A549 (cell line): Measurements from ENCODE around the gene MYO1B. TPM values are rescaled to one million over a fixed set of nuclear protein-coding genes. Genes with fewer than 3 reads are reported as not detected.
A peak's percentile ranks its signal among the peaks of the same experiment; 100 is the strongest.

ENCODE experiments used
- ATAC-seq, 2 experiments: fragments of 200-7000 bp in 1 of 2; fragments of >200 bp in 1 of 2; cut with Nextera tagmentation in 1 of 2; cut with Tn5 transposase in 1 of 2; 3 replicates each; pipeline versions ENCODE4 v1.8.0 to v1.9.1; 2018 to 2020; ENCODE audit warnings: mild to moderate bottlenecking in 1 of 2, moderate library complexity in 1 of 2
- CTCF ChIA-PET: fragments of 300-600 bp; sonication (Branson Sonifier 250); formaldehyde crosslinking; extraction: SDS; loops from one replicate; lab custom pipeline; 2021; ENCODE audit warnings: antibody characterized with exemption, inconsistent platforms; lab: Yijun Ruan, JAX
- POLR2A ChIA-PET: fragments of 350-600 bp; formaldehyde crosslinking; extraction: SDS; loops from one replicate; lab custom pipeline; 2021; ENCODE audit warnings: antibody characterized with exemption, inconsistent platforms; lab: Yijun Ruan, JAX
- DNase-seq, 2 experiments: peaks; one replicate each; pipeline versions ENCODE4 v3.0.0 to v3.0.0-alpha.2; 2011 to 2016; ENCODE audit warnings: low read depth in 1 of 2, low spot score in 1 of 2
- FAIRE-seq: peaks from 2 replicates; lab custom pipeline; 2011; peaks lifted over from hg19 to GRCh38; lab: Jason Lieb, UNC
- H3K27ac ChIP-seq, 2 experiments: fragments of >200 bp; sonication (Bioruptor Twin); formaldehyde crosslinking; 3 replicates each; pipeline ENCODE4 v1.5.1; 2016 to 2017
- H3K4me1 ChIP-seq: fragments of >200 bp; sonication (Bioruptor Twin); formaldehyde crosslinking; 3 replicates; pipeline ENCODE4 v1.6.1; 2016
- H3K4me2 ChIP-seq: fragments of >200 bp; sonication (Bioruptor Twin); formaldehyde crosslinking; 3 replicates; pipeline ENCODE4 v1.6.1; 2016
- H3K4me3 ChIP-seq: fragments of >200 bp; sonication (Bioruptor Twin); formaldehyde crosslinking; 3 replicates; pipeline ENCODE4 v1.5.1; 2016
- H3K9me3 ChIP-seq: fragments of >200 bp; sonication (Bioruptor Twin); formaldehyde crosslinking; 3 replicates; pipeline ENCODE4 v1.6.1; 2016
- BCL3 ChIP-seq: fragments of >200 bp; sonication (Bioruptor Twin); formaldehyde crosslinking; IDR thresholded peaks from 3 replicates; pipeline ENCODE4 v1.6.1; 2016
- BHLHE40 ChIP-seq: IDR thresholded peaks from 2 replicates; pipeline ENCODE4 v1.6.1; 2012; ENCODE audit warnings: low read depth, low read length, inconsistent platforms
- CBX2 ChIP-seq: fragments of 200-600 bp; sonication (generic); IDR thresholded peaks from 2 replicates; pipeline ENCODE4 v1.6.1; 2016; ENCODE audit warnings: low read depth, mild to moderate bottlenecking, borderline replicate concordance
- CEBPB ChIP-seq, 2 experiments: fragments of >200 bp in 1 of 2; sonication (Bioruptor Twin) in 1 of 2; formaldehyde crosslinking in 1 of 2; IDR thresholded peaks; 2 replicates each; pipeline ENCODE4 v1.6.1; 2012 to 2016
- EHF ChIP-seq: fragments of 250-450 bp; sonication (Bioruptor Pico); IDR thresholded peaks from 2 replicates; pipeline ENCODE4 v1.5.0; 2020; ENCODE audit warnings: mild to moderate bottlenecking
- FOSB ChIP-seq: fragments of 250-450 bp; sonication (Bioruptor Pico); IDR thresholded peaks from 2 replicates; pipeline ENCODE4 v1.5.0; 2020; ENCODE audit warnings: mild to moderate bottlenecking, moderate library complexity
- FOSL2 ChIP-seq, 2 experiments: fragments of 450-650 bp in 1 of 2; fragments of >200 bp in 1 of 2; sonication (Bioruptor Twin) in 1 of 2; formaldehyde crosslinking; IDR thresholded peaks; 2 replicates each; pipeline versions ENCODE4 v1.5.0 to v1.6.1; 2016 to 2020; ENCODE audit warnings: mild to moderate bottlenecking in 1 of 2, moderate library complexity in 1 of 2
- FOXS1 ChIP-seq: fragments of 250-450 bp; sonication (Bioruptor Pico); IDR thresholded peaks from 2 replicates; pipeline ENCODE4 v1.5.0; 2020; ENCODE audit warnings: mild to moderate bottlenecking, moderate library complexity
- HDAC2 ChIP-seq: fragments of 200-600 bp; sonication (generic); IDR thresholded peaks from 2 replicates; pipeline ENCODE4 v1.6.1; 2016
- HOXB13 ChIP-seq: fragments of 250-450 bp; sonication (Bioruptor Pico); IDR thresholded peaks from 2 replicates; pipeline ENCODE4 v1.5.0; 2020; ENCODE audit warnings: low read depth, mild to moderate bottlenecking, moderate library complexity
- JUN ChIP-seq, 2 experiments: fragments of >200 bp; sonication (Bioruptor Twin); formaldehyde crosslinking; IDR thresholded peaks; 2 replicates in 1 of 2; 3 replicates in 1 of 2; pipeline ENCODE4 v1.6.1; 2016 to 2017
- KDM1A ChIP-seq: fragments of 200-600 bp; sonication (generic); IDR thresholded peaks from 2 replicates; pipeline ENCODE4 v1.6.1; 2016; ENCODE audit warnings: low read depth, mild to moderate bottlenecking
- KDM5A ChIP-seq: fragments of 200-600 bp; sonication (generic); IDR thresholded peaks from 2 replicates; pipeline ENCODE4 v1.6.1; 2016; ENCODE audit warnings: antibody characterized with exemption, mild to moderate bottlenecking
- MAFK ChIP-seq: fragments of 450-650 bp; IDR thresholded peaks from 2 replicates; pipeline ENCODE4 v1.6.1; 2014; ENCODE audit not compliant: partially characterized antibody
- NPAS2 ChIP-seq: fragments of 250-450 bp; sonication (Bioruptor Pico); IDR thresholded peaks from 2 replicates; pipeline ENCODE4 v1.8.0; 2022; ENCODE audit warnings: mild to moderate bottlenecking, moderate library complexity, borderline replicate concordance
- PHF8 ChIP-seq: fragments of 200-600 bp; sonication (generic); IDR thresholded peaks from 2 replicates; pipeline ENCODE4 v1.6.1; 2016; ENCODE audit warnings: low read depth, mild to moderate bottlenecking, antibody characterized with exemption, moderate library complexity, borderline replicate concordance
- POLR2A ChIP-seq: IDR thresholded peaks from 2 replicates; pipeline ENCODE4 v1.6.1; 2012; ENCODE audit warnings: mild to moderate bottlenecking, low read length
- SREBF2 ChIP-seq: fragments of 450-650 bp; IDR thresholded peaks from 2 replicates; pipeline ENCODE4 v1.6.1; 2014; ENCODE audit warnings: mild to moderate bottlenecking, moderate library complexity
- TP53 ChIP-seq: fragments of 250-450 bp; sonication (Bioruptor Pico); IDR thresholded peaks from 2 replicates; pipeline ENCODE4 v1.5.0; 2021; ENCODE audit warnings: mild to moderate bottlenecking, moderate library complexity
- ZFP36 ChIP-seq: fragments of 450-650 bp; IDR thresholded peaks from 2 replicates; pipeline ENCODE4 v1.6.1; 2014; ENCODE audit warnings: borderline replicate concordance; ENCODE audit not compliant: partially characterized antibody
- ZSCAN20 ChIP-seq: fragments of 250-450 bp; sonication (Bioruptor Pico); IDR thresholded peaks from 2 replicates; pipeline ENCODE4 v1.8.0; 2022; ENCODE audit warnings: mild to moderate bottlenecking, moderate library complexity
- WGBS: methylation state at CpG from one replicate; pipeline ENCODE4 v1.1.6; 2017; ENCODE audit errors: missing lambda C conversion rate; 5-methylcytosine and 5-hydroxymethylcytosine counted together
- polyA plus RNA-seq, 4 experiments: library from polyadenylated mRNA; depleted of rRNA in 3 of 4; stranded (reverse); fragments of >200 nt; fragmentation: RNase III in 1 of 4; extraction: RNeasy Plus Mini Kit Qiagen cat#74134 plus additional on column Dnase treatment in 1 of 4; gene quantifications; 2 replicates in 3 of 4; 3 replicates in 1 of 4; pipeline ENCODE4 v1.2.3, GENCODE V29; 2011 to 2017
- TF ChIP-seq, protein P1 (sequence below): fragments of >200 bp; sonication (Bioruptor Twin); formaldehyde crosslinking; IDR thresholded peaks from 3 replicates; pipeline ENCODE4 v1.5.1; 2016
- TF ChIP-seq, protein P2 (sequence below): fragments of 250-450 bp; sonication (Bioruptor Pico); IDR thresholded peaks from 2 replicates; pipeline ENCODE4 v1.5.0; 2020; ENCODE audit warnings: low read depth, mild to moderate bottlenecking, moderate library complexity
- TF ChIP-seq, protein P3 (sequence below): fragments of 200-600 bp; sonication (generic); IDR thresholded peaks from 2 replicates; pipeline ENCODE4 v1.6.1; 2016; ENCODE audit warnings: antibody characterized with exemption, mild to moderate bottlenecking, moderate library complexity
- TF ChIP-seq, protein P4 (sequence below): fragments of >200 bp; sonication (Bioruptor Twin); formaldehyde crosslinking; IDR thresholded peaks from 2 replicates; pipeline ENCODE4 v1.6.1; 2016

Gene MYO1B
- polyA plus RNA-seq, 2 of the 4 experiments (the other 2 are of a cell fraction) = 77.7 to 159 TPM

- 89% methylated on average over 6 of the region's 6 CpGs for WGBS
- Histone ChIP-seq H3K4me1 (no peaks in the 10 kb centered on the region), H3K4me3 (no peak overlapping the region), H3K4me2 (no peak overlapping the region), H3K27ac (no peak overlapping the region), H3K9me3 (no peaks in the 10 kb centered on the region)
- CTCF ChIA-PET = interaction anchor here (0.7 to 1.6 kb wide), 4 partner anchors 12 to 169 kb away, joined by 3 to 4 read pairs (median 3); no protein-coding TSS in a partner anchor
- DNase-seq (no peak), FAIRE-seq (no peak), ATAC-seq (no peak; a peak in 1 of 6 replicates)
- no peak for TF ChIP-seq MAFK
- TF ChIP-seq ZSCAN20 (CRISPR knock-in tag) = no peak
- TF ChIP-seq POLR2A = no peak
- TF ChIP-seq HDAC2 = no peak
- TF ChIP-seq, protein P1, sequence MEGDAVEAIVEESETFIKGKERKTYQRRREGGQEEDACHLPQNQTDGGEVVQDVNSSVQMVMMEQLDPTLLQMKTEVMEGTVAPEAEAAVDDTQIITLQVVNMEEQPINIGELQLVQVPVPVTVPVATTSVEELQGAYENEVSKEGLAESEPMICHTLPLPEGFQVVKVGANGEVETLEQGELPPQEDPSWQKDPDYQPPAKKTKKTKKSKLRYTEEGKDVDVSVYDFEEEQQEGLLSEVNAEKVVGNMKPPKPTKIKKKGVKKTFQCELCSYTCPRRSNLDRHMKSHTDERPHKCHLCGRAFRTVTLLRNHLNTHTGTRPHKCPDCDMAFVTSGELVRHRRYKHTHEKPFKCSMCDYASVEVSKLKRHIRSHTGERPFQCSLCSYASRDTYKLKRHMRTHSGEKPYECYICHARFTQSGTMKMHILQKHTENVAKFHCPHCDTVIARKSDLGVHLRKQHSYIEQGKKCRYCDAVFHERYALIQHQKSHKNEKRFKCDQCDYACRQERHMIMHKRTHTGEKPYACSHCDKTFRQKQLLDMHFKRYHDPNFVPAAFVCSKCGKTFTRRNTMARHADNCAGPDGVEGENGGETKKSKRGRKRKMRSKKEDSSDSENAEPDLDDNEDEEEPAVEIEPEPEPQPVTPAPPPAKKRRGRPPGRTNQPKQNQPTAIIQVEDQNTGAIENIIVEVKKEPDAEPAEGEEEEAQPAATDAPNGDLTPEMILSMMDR = no peak
- TF ChIP-seq CBX2 = no peak
- no peak for TF ChIP-seq CEBPB (IDR thresholded peaks at IDR 0.05)
- TF ChIP-seq, protein P2, sequence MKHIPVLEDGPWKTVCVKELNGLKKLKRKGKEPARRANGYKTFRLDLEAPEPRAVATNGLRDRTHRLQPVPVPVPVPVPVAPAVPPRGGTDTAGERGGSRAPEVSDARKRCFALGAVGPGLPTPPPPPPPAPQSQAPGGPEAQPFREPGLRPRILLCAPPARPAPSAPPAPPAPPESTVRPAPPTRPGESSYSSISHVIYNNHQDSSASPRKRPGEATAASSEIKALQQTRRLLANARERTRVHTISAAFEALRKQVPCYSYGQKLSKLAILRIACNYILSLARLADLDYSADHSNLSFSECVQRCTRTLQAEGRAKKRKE (CRISPR knock-in tag) = no peak
- TF ChIP-seq FOSL2 (IDR thresholded peaks at IDR 0.05) = no peak
- peak; percentile 42; the same call in 1 of the 2 replicates for TF ChIP-seq FOSL2 (CRISPR knock-in tag; IDR thresholded peaks at IDR 0.05)
- POLR2A ChIA-PET = no interaction called here
These were observed 88.7 kb downstream of the MYO1B start for GRCh38 chr2:191333911-191334357.

DNA sequence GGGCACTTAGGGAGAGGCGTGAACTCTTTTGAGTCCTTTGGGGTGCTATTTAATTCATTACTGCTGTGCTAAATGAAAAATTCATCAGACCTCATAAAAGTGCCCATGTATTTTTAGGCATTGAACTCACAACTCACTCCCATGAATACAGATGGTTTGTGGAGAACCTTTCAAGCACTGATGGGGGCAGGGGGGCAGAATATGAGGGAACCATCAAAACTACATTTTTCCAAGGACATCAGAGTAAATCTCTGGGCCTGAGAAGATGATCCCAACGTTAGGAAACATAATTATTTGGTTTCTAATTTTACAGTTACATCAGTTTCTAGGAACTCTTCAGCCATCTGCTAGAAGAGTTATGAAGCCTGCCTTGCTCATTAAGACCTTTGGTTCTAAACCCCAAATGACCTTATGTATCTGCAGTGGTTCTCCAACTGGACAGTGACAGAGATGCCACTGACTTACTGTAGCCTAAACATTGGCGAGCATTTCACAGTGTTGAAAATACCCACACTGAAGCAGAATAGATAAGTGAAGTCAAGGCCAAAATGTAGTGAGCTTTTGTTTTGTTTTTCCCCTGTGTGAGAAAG is 90.8 kb downstream of the MYO1B start:
- no peak overlapping the region for H3K4me2 ChIP-seq
- no peak for ATAC-seq
- DNase-seq = no peak
- H3K27ac ChIP-seq = no peak overlapping the region
- no peaks in the 10 kb centered on the region for H3K4me1 ChIP-seq
- no peak for FAIRE-seq
- no peaks in the 10 kb centered on the region for H3K9me3 ChIP-seq
- POLR2A ChIA-PET = no interaction called here
- H3K4me3 ChIP-seq = no peak overlapping the region
- CTCF ChIA-PET = no interaction called here
- TF ChIP-seq NPAS2 (CRISPR knock-in tag) (no peak), KDM1A (no peak), BCL3 (no peak), HOXB13 (CRISPR knock-in tag) (no peak), EHF (CRISPR knock-in tag) (no peak), FOXS1 (CRISPR knock-in tag) (no peak), TP53 (CRISPR knock-in tag) (no peak), FOSL2 (IDR thresholded peaks at IDR 0.05) (no peak), FOSL2 (CRISPR knock-in tag; IDR thresholded peaks at IDR 0.05) (no peak), JUN (IDR thresholded peaks at IDR 0.05) (no peak), ZSCAN20 (CRISPR knock-in tag) (no peak), SREBF2 (no peak), ZFP36 (no peak), FOSB (no peak), BHLHE40 (no peak), CBX2 (no peak), KDM5A (no peak), PHF8 (no peak)
- TF ChIP-seq, protein P3, sequence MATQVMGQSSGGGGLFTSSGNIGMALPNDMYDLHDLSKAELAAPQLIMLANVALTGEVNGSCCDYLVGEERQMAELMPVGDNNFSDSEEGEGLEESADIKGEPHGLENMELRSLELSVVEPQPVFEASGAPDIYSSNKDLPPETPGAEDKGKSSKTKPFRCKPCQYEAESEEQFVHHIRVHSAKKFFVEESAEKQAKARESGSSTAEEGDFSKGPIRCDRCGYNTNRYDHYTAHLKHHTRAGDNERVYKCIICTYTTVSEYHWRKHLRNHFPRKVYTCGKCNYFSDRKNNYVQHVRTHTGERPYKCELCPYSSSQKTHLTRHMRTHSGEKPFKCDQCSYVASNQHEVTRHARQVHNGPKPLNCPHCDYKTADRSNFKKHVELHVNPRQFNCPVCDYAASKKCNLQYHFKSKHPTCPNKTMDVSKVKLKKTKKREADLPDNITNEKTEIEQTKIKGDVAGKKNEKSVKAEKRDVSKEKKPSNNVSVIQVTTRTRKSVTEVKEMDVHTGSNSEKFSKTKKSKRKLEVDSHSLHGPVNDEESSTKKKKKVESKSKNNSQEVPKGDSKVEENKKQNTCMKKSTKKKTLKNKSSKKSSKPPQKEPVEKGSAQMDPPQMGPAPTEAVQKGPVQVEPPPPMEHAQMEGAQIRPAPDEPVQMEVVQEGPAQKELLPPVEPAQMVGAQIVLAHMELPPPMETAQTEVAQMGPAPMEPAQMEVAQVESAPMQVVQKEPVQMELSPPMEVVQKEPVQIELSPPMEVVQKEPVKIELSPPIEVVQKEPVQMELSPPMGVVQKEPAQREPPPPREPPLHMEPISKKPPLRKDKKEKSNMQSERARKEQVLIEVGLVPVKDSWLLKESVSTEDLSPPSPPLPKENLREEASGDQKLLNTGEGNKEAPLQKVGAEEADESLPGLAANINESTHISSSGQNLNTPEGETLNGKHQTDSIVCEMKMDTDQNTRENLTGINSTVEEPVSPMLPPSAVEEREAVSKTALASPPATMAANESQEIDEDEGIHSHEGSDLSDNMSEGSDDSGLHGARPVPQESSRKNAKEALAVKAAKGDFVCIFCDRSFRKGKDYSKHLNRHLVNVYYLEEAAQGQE = no peak
- TF ChIP-seq, protein P4, sequence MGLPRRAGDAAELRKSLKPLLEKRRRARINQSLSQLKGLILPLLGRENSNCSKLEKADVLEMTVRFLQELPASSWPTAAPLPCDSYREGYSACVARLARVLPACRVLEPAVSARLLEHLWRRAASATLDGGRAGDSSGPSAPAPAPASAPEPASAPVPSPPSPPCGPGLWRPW = no peak
- TF ChIP-seq, protein P2 (CRISPR knock-in tag) = no peak
- WGBS = 81% methylated on average over 3 of the region's 3 CpGs
